Activated CD4-positive, alpha-beta memory T cell treated with anti-CD3 and anti-CD28 coated beads, Interleukin-2, amount 10 ng/mL, durations not matched to agents 7 days and 5 days (primary cell): ENCODE measurements around the gene NUCB1. TPM values are rescaled to one million over a fixed set of nuclear protein-coding genes. Genes with fewer than 3 reads are reported as not detected.

ENCODE experiments used
- CTCF ChIA-PET: fragments of 350-600 bp; sonication (Branson Sonifier 250); formaldehyde crosslinking; loops from one replicate; lab custom pipeline; 2021; ENCODE audit warnings: antibody characterized with exemption, inconsistent platforms; lab: Charles Lee
- POLR2A ChIA-PET: fragments of 350-600 bp; sonication (Branson Sonifier 250); formaldehyde crosslinking; loops from one replicate; lab custom pipeline; 2021; ENCODE audit warnings: antibody characterized with exemption; lab: Charles Lee
- DNase-seq: peaks from one replicate; pipeline ENCODE4 v3.0.0-alpha.2; 2020
- H3K27ac Mint-ChIP-seq: one replicate; pipeline ENCODE4 v1.8.0; 2021; ENCODE audit warnings: mild to moderate bottlenecking, mixed read lengths
- H3K27me3 Mint-ChIP-seq: one replicate; pipeline ENCODE4 v1.8.0; 2021; ENCODE audit warnings: mixed read lengths
- H3K36me3 Mint-ChIP-seq: one replicate; pipeline ENCODE4 v1.8.0; 2021; ENCODE audit warnings: low read depth, mixed read lengths
- H3K4me1 Mint-ChIP-seq: one replicate; pipeline ENCODE4 v1.8.0; 2021; ENCODE audit warnings: mixed read lengths
- H3K4me3 Mint-ChIP-seq: one replicate; pipeline ENCODE4 v1.8.0; 2021; ENCODE audit warnings: mild to moderate bottlenecking, mixed read lengths
- H3K9me3 Mint-ChIP-seq: one replicate; pipeline ENCODE4 v1.8.0; 2021; ENCODE audit warnings: mixed read lengths
- total RNA-seq, 2 experiments: library from RNA; stranded (reverse); gene quantifications; one replicate each; pipeline ENCODE4 v1.2.3, GENCODE V29; 2021

NUCB1 gene
- total RNA-seq, 2 experiments from 2014 or later: 287 to 300 TPM

DNA sequence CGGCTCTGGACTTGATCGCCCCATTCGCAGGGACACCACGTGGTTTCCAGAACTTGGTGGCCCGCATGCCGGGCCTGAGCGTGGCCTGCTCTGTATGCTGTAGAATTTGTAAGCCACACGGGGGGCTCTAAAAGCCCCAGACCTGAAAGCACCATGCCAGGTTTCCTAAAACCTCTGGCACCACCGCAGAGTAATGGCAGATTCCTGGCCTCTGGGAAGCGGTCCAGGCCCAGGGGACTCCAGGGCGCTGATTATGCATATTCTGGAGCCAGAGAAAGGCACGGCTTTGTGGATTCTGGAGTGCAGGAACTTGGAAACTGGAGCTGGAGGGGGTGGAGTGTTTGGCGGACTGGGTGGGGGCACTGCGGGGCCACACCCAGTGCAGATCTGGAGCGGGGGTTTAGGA, 68.7 kb downstream of the NUCB1 start:
- Mint-ChIP-seq H3K27me3 (no peaks in the 10 kb centered on the region), H3K27ac (no peak overlapping the region), H3K36me3 (peaks cover 53% of the 10 kb centered on the region), H3K4me1 (peaks cover 44% of the 10 kb centered on the region), H3K4me3 (no peak overlapping the region), H3K9me3 (no peaks in the 10 kb centered on the region)
- POLR2A ChIA-PET: interaction anchor here (0.8 to 2.0 kb wide), 2 partner anchors 24 to 96 kb away, joined by 4 read pairs; partner anchors contain the start of genes GYS1 and PPP1R15A
- CTCF ChIA-PET: interaction anchor here (3.6 kb wide), 1 partner anchor 25 kb away, joined by 28 read pairs; the partner anchor contains the start of genes GYS1 and RUVBL2
- DNase-seq: no peak

DNA sequence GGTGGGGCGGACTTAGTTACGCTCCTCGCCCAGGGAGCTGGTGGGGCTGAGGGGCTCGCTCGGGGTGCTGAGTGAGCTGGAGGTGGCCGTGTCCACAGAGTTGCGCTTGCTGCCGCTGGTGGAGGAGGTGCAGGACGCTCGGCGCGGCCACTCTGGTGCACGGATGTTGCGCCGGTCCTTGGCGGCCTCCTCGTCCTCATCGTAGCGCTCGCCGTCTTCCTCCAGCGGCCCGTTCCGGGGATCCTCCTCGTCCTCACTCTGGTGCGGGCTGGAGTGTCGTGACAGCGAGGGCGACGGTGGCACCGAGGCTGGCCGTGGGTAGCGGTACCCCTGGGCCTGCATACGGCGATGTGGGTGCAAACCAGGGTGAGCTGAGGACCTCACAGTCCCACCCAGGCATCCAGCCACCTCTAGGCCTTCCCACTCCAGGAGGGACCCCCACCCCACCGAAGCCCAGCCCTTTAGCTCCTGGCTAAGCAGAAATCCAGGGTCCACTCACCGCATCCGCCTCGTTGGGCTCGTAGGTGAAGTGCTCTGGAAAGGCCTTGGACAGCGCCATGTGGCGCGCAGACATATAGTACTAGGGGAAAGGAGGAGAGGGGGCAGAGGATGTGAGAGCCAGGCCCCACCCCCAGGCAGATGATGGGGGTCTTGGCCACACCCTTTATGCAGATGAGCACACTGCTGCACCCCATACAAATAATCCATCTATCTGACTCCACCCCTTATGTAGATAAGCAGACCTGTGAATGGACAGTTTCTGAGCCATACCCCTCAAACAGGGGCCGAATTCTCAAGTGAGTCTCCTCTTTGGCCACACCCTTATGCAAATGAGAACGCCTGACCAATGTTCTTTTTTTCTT, 69.4 kb downstream of the NUCB1 start:
- DNase-seq: no peak
- Mint-ChIP-seq H3K27me3 (no peaks in the 10 kb centered on the region), H3K4me3 (no peak overlapping the region), H3K36me3 (peaks cover 49% of the 10 kb centered on the region), H3K4me1 (peaks cover 37% of the 10 kb centered on the region), H3K9me3 (no peaks in the 10 kb centered on the region), H3K27ac (no peak overlapping the region)
- POLR2A ChIA-PET: interaction anchor here (0.8 to 1.8 kb wide), 5 partner anchors 8 to 127 kb away, joined by 3 to 9 read pairs (median 5); partner anchors contain the start of genes GYS1 and PPP1R15A
- CTCF ChIA-PET: interaction anchor here (0.9 to 11.4 kb wide), 17 partner anchors 10 to 187 kb away, joined by 3 to 103 read pairs (median 6); partner anchors contain the start of genes BAX, GYS1, HSD17B14 and RUVBL2

DNA sequence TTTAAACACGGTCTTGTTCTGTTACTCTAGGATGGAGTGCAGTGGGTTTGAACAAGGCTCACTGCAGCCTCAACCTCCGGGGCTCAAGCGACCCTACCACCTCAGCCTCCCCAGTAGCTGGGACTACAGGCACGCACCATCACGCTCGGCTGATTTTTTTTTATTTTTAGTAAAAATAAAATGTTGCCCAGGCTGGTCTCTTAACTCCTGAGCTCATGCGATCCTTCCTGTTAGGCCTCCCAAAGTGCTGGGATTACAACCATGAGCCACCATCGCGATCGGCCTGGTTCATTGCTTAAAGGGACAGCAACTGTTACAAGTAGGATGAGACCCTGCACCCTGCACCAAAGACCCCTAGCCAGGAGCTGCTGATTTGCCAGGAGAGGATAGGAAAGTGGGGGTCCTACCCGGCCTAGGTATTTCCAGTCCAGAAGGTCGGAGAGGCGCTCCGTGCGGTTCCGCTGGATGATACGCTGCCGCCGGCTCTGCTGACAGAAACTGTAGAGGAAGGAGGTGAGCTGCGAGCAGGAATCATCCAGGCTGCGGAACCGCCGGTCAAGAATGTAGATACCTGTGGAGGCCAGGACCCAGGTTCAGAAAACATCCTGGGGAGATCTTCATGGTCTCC, 70.1 kb downstream of the NUCB1 start:
- Mint-ChIP-seq H3K27me3 (no peaks in the 10 kb centered on the region), H3K36me3 (peaks cover 47% of the 10 kb centered on the region), H3K9me3 (no peaks in the 10 kb centered on the region), H3K4me1 (peaks cover 30% of the 10 kb centered on the region), H3K4me3 (no peak overlapping the region), H3K27ac (no peak overlapping the region)
- DNase-seq: no peak
- POLR2A ChIA-PET: interaction anchor here (0.6 to 1.8 kb wide), 12 partner anchors 9 to 324 kb away, joined by 3 to 9 read pairs (median 4); partner anchors contain the start of genes BAX, CA11, GYS1 and PPP1R15A
- CTCF ChIA-PET: interaction anchor here (0.5 to 11.4 kb wide), 32 partner anchors 9 to 324 kb away, joined by 3 to 103 read pairs (median 4); partner anchors contain the start of genes BAX, BCAT2, CA11 and DHDH

DNA sequence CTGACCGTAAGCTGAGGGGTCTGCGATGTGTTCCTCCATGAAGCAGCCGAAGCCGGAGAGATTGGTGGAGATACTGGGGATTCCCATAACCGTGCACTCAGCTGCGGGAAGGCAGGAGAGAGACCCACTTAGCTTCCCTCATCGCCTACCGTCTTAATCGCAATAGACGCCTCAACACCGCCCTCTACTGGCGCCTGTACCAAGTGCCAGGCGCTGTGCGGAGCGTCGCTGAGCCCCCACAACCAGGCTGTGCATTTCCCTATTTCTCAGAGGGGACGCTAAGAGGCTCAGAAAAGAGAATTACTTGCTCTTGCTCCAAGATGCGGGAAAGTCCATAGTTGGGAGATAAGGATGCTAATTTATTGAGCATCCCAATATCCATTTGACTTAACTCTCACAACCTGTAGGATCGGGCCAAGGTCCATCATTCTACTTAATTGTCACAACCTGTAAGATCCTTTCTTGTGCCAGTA, 70.8 kb downstream of the NUCB1 start:
- DNase-seq: peak; percentile 81
- no peaks in the 10 kb centered on the region for H3K27me3 Mint-ChIP-seq
- POLR2A ChIA-PET: interaction anchor here (0.6 to 1.8 kb wide), 11 partner anchors 9 to 325 kb away, joined by 3 to 9 read pairs (median 5); partner anchors contain the start of genes BAX, CA11, GYS1 and PPP1R15A
- H3K4me1 Mint-ChIP-seq: peaks cover 27% of the 10 kb centered on the region
- no peaks in the 10 kb centered on the region for H3K9me3 Mint-ChIP-seq
- no peak overlapping the region for H3K4me3 Mint-ChIP-seq
- H3K36me3 Mint-ChIP-seq: peaks cover 41% of the 10 kb centered on the region
- CTCF ChIA-PET: interaction anchor here (0.5 to 11.4 kb wide), 30 partner anchors 9 to 325 kb away, joined by 3 to 103 read pairs (median 5); partner anchors contain the start of genes BAX, BCAT2, CA11 and DHDH
- no peak overlapping the region for H3K27ac Mint-ChIP-seq

Other genes with a start within 250 kb of the NUCB1 start
- gene NTN5, start 227.3 kb upstream of the NUCB1 start, total RNA-seq: 1 to 10 TPM in 1 of 2 experiments, under 1 TPM in 1; 0.68 to 1.1 TPM
- gene FUT2, start 204.3 kb upstream of the NUCB1 start, total RNA-seq: not detected
- gene MAMSTR, start 180.6 kb upstream of the NUCB1 start, total RNA-seq: 1 to 10 TPM in 1 of 2 experiments, under 1 TPM in 1; 0.88 to 1.2 TPM
- gene RASIP1, start 159.7 kb upstream of the NUCB1 start, total RNA-seq: under 1 TPM; 0.05 to 0.15 TPM
- not detected for gene IZUMO1, start 153.4 kb upstream of the NUCB1 start, total RNA-seq
- under 1 TPM; 0.28 to 0.45 TPM for gene FUT1, start 147.7 kb upstream of the NUCB1 start, total RNA-seq
- not detected for gene FGF21, start 144.8 kb upstream of the NUCB1 start, total RNA-seq
- gene BCAT2, start 89.3 kb upstream of the NUCB1 start, total RNA-seq: 10 to 100 TPM; 39.8 TPM
- gene HSD17B14, start 63.8 kb upstream of the NUCB1 start, total RNA-seq: under 1 TPM; 0.50 to 0.63 TPM
- gene PLEKHA4, start 31.7 kb upstream of the NUCB1 start, total RNA-seq: 1 to 10 TPM; 4.5 to 5.5 TPM
- gene PPP1R15A, start 27.9 kb upstream of the NUCB1 start, total RNA-seq: 10 to 100 TPM; 77.2 to 81.4 TPM
- under 1 TPM in 1 of 2 experiments, not detected in 1; 0.13 TPM for gene TULP2, start 1.6 kb upstream of the NUCB1 start, total RNA-seq
- gene DHDH, start 33.4 kb downstream of the NUCB1 start, total RNA-seq: 1 to 10 TPM; 1.6 to 2.9 TPM
- 100 to 1,000 TPM; 255 to 258 TPM for gene BAX, start 54.6 kb downstream of the NUCB1 start, total RNA-seq
- 1,000 to 10,000 TPM; 1,110 to 1,123 TPM for gene FTL, start 65.0 kb downstream of the NUCB1 start, total RNA-seq
- 10 to 100 TPM; 55.1 to 56.3 TPM for gene GYS1, start 93.0 kb downstream of the NUCB1 start, total RNA-seq
- gene RUVBL2, start 93.6 kb downstream of the NUCB1 start, total RNA-seq: 10 to 100 TPM; 74.7 to 80.1 TPM
- gene LHB, start 116.8 kb downstream of the NUCB1 start, total RNA-seq: under 1 TPM; 0.63 to 0.88 TPM
- not detected for gene CGB3, start 124.0 kb downstream of the NUCB1 start, total RNA-seq
- not detected for gene CGB2, start 131.6 kb downstream of the NUCB1 start, total RNA-seq
- gene CGB1, start 136.6 kb downstream of the NUCB1 start, total RNA-seq: not detected
- gene CGB5, start 143.5 kb downstream of the NUCB1 start, total RNA-seq: not detected
- gene CGB8, start 148.8 kb downstream of the NUCB1 start, total RNA-seq: not detected
- not detected for gene CGB7, start 157.4 kb downstream of the NUCB1 start, total RNA-seq
- not detected for gene NTF4, start 164.5 kb downstream of the NUCB1 start, total RNA-seq
- not detected for gene KCNA7, start 172.4 kb downstream of the NUCB1 start, total RNA-seq
- 100 to 1,000 TPM; 179 to 188 TPM for gene SNRNP70, start 185.1 kb downstream of the NUCB1 start, total RNA-seq
- 1 to 10 TPM; 4.3 to 4.7 TPM for gene LIN7B, start 214.1 kb downstream of the NUCB1 start, total RNA-seq
- gene C19orf73, start 218.8 kb downstream of the NUCB1 start, total RNA-seq: 1 to 10 TPM; 1.0 TPM
- 1 to 10 TPM; 2.6 TPM for gene PPFIA3, start 219.2 kb downstream of the NUCB1 start, total RNA-seq